ENCODE results near the gene NKPD1. TPM values are rescaled to one million over a fixed set of nuclear protein-coding genes. Genes with fewer than 3 reads are reported as not detected.

Gene NKPD1
- total RNA-seq, 4 donors from 2014 or later = 42.0 to 100 (median 51.4) TPM

DNA sequence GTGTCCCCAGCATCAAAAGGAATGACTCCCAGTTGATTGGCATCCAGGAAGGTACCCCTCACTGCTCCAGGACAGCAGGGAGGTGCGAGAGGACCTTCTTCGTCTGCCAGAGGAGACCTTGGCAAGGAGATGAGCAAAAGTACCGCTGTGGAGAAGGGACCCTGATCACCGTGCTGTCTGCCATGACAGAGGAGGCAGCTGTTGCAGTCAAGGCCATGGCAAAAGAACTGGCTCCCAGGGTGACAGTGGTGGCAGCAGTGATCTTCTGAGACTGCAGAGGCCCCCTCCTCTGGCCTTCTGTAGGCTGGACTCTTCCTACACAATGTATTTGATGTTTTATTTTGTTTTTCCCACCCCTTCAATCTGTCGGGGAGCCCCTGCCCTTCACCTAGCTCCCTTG is 32.0 kb downstream of the NKPD1 start:
- TF ChIP-seq POLR2A (IDR thresholded peaks at IDR 0.05) (no peak), CTCF (IDR thresholded peaks at IDR 0.05) (no peak)
- intact Hi-C loops (cut with DNase I; ENCODE audit: low total_unique reads) = no loop called here
- 93 to 94% methylated on average over 5 of the region's 5 CpGs for WGBS, 2 donors

GRCh38 chr19:45128146-45128545 is 32.6 kb downstream of the NKPD1 start:
- H3K4me3 ChIP-seq (ENCODE audit: low read depth, poor library complexity, severe bottlenecking) = no peak overlapping the region
- no peak for TF ChIP-seq CTCF (IDR thresholded peaks at IDR 0.05)
- no peak for TF ChIP-seq POLR2A (IDR thresholded peaks at IDR 0.05)
- 95 to 97% methylated on average over 5 of the region's 5 CpGs for WGBS, 2 donors
- no peak for DNase-seq (ENCODE audit: low spot score in 2 of 2)
- intact Hi-C loops (cut with DNase I; ENCODE audit: low total_unique reads) = no loop called here

More for the DNA sequence above, 32.0 kb downstream of the NKPD1 start:
- H3K4me3 ChIP-seq (ENCODE audit: low read depth, poor library complexity, severe bottlenecking) = no peak overlapping the region
- DNase-seq (ENCODE audit: low spot score in 2 of 2) = no peak

- intact Hi-C loops (cut with DNase I; ENCODE audit: low total_unique reads) = no loop called here
- TF ChIP-seq POLR2A (IDR thresholded peaks at IDR 0.05) = no peak
- no peak for TF ChIP-seq CTCF (IDR thresholded peaks at IDR 0.05)
These were observed 34.1 kb downstream of the NKPD1 start for GRCh38 chr19:45126654-45127053.

GRCh38 chr19:45125975-45126493 is 34.7 kb downstream of the NKPD1 start:
- 61 to 65% methylated on average over 9 to 12 of the region's 12 CpGs for WGBS, 2 donors
- intact Hi-C loops (cut with DNase I; ENCODE audit: low total_unique reads) = no loop called here
- no peak overlapping the region for H3K4me3 ChIP-seq (ENCODE audit: low read depth, poor library complexity, severe bottlenecking)
- DNase-seq (ENCODE audit: low spot score in 2 of 2) = peak; percentile 35 to 91
- TF ChIP-seq CTCF (IDR thresholded peaks at IDR 0.05) (no peak), POLR2A (IDR thresholded peaks at IDR 0.05) (no peak)

More at GRCh38 chr19:45126654-45127053, 34.1 kb downstream of the NKPD1 start:
- WGBS, 2 donors = 88 to 92% methylated on average over 7 of the region's 7 CpGs
- no peak for DNase-seq (ENCODE audit: low spot score in 2 of 2)
- no peak overlapping the region for H3K4me3 ChIP-seq (ENCODE audit: low read depth, poor library complexity, severe bottlenecking)

DNA sequence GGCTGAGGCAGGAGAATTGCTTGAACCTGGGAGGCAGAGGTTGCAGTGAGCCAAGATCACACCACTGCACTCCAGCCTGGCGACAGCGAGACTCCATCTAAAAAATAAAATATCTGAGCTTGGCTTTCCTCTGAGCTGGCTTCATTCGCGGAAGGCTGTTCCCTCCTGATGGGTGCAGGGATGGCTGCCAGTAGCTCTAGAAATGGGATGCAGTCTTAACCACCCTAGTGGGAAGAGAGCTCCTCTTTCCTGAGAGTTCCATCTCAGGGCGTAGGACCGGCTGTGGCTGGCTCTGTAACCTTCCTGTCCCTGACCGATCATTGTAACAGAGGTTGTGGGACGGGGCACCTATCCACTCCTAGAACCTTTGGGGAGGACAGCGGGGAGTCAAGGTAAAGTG is 35.4 kb downstream of the NKPD1 start:
- TF ChIP-seq CTCF (IDR thresholded peaks at IDR 0.05) = no peak
- TF ChIP-seq POLR2A (IDR thresholded peaks at IDR 0.05) = no peak
- intact Hi-C loops (cut with DNase I; ENCODE audit: low total_unique reads) = no loop called here
- no peak for DNase-seq (ENCODE audit: low spot score in 2 of 2)
- no peak overlapping the region for H3K4me3 ChIP-seq (ENCODE audit: low read depth, poor library complexity, severe bottlenecking)
- WGBS, 2 donors = 89 to 96% methylated on average over 9 of the region's 9 CpGs

GRCh38 chr19:45124021-45124420 is 36.8 kb downstream of the NKPD1 start:
- intact Hi-C loops (cut with DNase I; ENCODE audit: low total_unique reads) = no loop called here
- WGBS, 2 donors = 53 to 63% methylated on average over 6 of the region's 6 CpGs
- TF ChIP-seq POLR2A (IDR thresholded peaks at IDR 0.05) (no peak), CTCF (IDR thresholded peaks at IDR 0.05) (no peak)
- DNase-seq (ENCODE audit: low spot score in 2 of 2) = no peak
- no peak overlapping the region for H3K4me3 ChIP-seq (ENCODE audit: low read depth, poor library complexity, severe bottlenecking)

Data from lower leg skin (tissue), 4 donors.